Measurements from ENCODE around the gene APOBEC3F.
"Not testable (repeated sequence)": the region's sequence is repeated elsewhere in the genome, so short reads cannot be mapped to it uniquely, and the experiment has no call there.

APOBEC3F gene

GRCh38 chr22:39051844-39052495, 11.3 kb downstream of the APOBEC3F start:
- not testable (repeated sequence) for H3K36me3 ChIP-seq (ENCODE audit: control insufficient read depth in 2 of 2, insufficient read depth in 2 of 2, low read length in 2 of 2); H3K27ac ChIP-seq (ENCODE audit: low read length); H3K4me3 ChIP-seq (ENCODE audit: low read length in 2 of 2); H3K9me3 ChIP-seq (ENCODE audit: control insufficient read depth in 2 of 2, low read length in 2 of 2); H3K4me1 ChIP-seq (ENCODE audit: control insufficient read depth, insufficient read depth, low read length); H3K27me3 ChIP-seq (ENCODE audit: control insufficient read depth in 1 of 2, insufficient read depth in 2 of 2, low read length in 2 of 2); H3K9ac ChIP-seq (ENCODE audit: low read length in 2 of 2)

GRCh38 chr22:39055658-39056057, 15.0 kb downstream of the APOBEC3F start:
- Histone ChIP-seq H3K9me3 (ENCODE audit: control insufficient read depth in 2 of 2, low read length in 2 of 2) (no peaks in the 10 kb centered on the region), H3K4me3 (ENCODE audit: low read length in 2 of 2) (no peak overlapping the region), H3K4me1 (ENCODE audit: control insufficient read depth, insufficient read depth, low read length) (no peaks in the 10 kb centered on the region), H3K9ac (ENCODE audit: low read length in 2 of 2) (no peak overlapping the region), H3K36me3 (ENCODE audit: control insufficient read depth in 2 of 2, insufficient read depth in 2 of 2, low read length in 2 of 2) (no peaks in the 10 kb centered on the region), H3K27ac (ENCODE audit: low read length) (no peak overlapping the region), H3K27me3 (ENCODE audit: control insufficient read depth in 1 of 2, insufficient read depth in 2 of 2, low read length in 2 of 2) (no peaks in the 10 kb centered on the region)

- not testable (repeated sequence) for H3K9me3 ChIP-seq (ENCODE audit: control insufficient read depth in 2 of 2, low read length in 2 of 2); H3K27ac ChIP-seq (ENCODE audit: low read length); H3K9ac ChIP-seq (ENCODE audit: low read length in 2 of 2); H3K36me3 ChIP-seq (ENCODE audit: control insufficient read depth in 2 of 2, insufficient read depth in 2 of 2, low read length in 2 of 2); H3K27me3 ChIP-seq (ENCODE audit: control insufficient read depth in 1 of 2, insufficient read depth in 2 of 2, low read length in 2 of 2); H3K4me3 ChIP-seq (ENCODE audit: low read length in 2 of 2); H3K4me1 ChIP-seq (ENCODE audit: control insufficient read depth, insufficient read depth, low read length)
These were observed 20.6 kb downstream of the APOBEC3F start for GRCh38 chr22:39061290-39061689.

GRCh38 chr22:39061951-39062350, 21.3 kb downstream of the APOBEC3F start:
- H3K36me3 ChIP-seq (ENCODE audit: control insufficient read depth in 2 of 2, insufficient read depth in 2 of 2, low read length in 2 of 2); H3K9me3 ChIP-seq (ENCODE audit: control insufficient read depth in 2 of 2, low read length in 2 of 2); H3K27me3 ChIP-seq (ENCODE audit: control insufficient read depth in 1 of 2, insufficient read depth in 2 of 2, low read length in 2 of 2); H3K9ac ChIP-seq (ENCODE audit: low read length in 2 of 2); H3K4me3 ChIP-seq (ENCODE audit: low read length in 2 of 2); H3K27ac ChIP-seq (ENCODE audit: low read length); H3K4me1 ChIP-seq (ENCODE audit: control insufficient read depth, insufficient read depth, low read length): not testable (repeated sequence)

GRCh38 chr22:39063904-39064303, 23.2 kb downstream of the APOBEC3F start:
- not testable (repeated sequence) for H3K27me3 ChIP-seq (ENCODE audit: control insufficient read depth in 1 of 2, insufficient read depth in 2 of 2, low read length in 2 of 2); H3K27ac ChIP-seq (ENCODE audit: low read length); H3K9me3 ChIP-seq (ENCODE audit: control insufficient read depth in 2 of 2, low read length in 2 of 2); H3K36me3 ChIP-seq (ENCODE audit: control insufficient read depth in 2 of 2, insufficient read depth in 2 of 2, low read length in 2 of 2); H3K9ac ChIP-seq (ENCODE audit: low read length in 2 of 2); H3K4me1 ChIP-seq (ENCODE audit: control insufficient read depth, insufficient read depth, low read length); H3K4me3 ChIP-seq (ENCODE audit: low read length in 2 of 2)

GRCh38 chr22:39066442-39067276, 26.0 kb downstream of the APOBEC3F start:
- H3K4me1 ChIP-seq (ENCODE audit: control insufficient read depth, insufficient read depth, low read length); H3K9me3 ChIP-seq (ENCODE audit: control insufficient read depth in 2 of 2, low read length in 2 of 2); H3K27ac ChIP-seq (ENCODE audit: low read length); H3K9ac ChIP-seq (ENCODE audit: low read length in 2 of 2); H3K27me3 ChIP-seq (ENCODE audit: control insufficient read depth in 1 of 2, insufficient read depth in 2 of 2, low read length in 2 of 2); H3K36me3 ChIP-seq (ENCODE audit: control insufficient read depth in 2 of 2, insufficient read depth in 2 of 2, low read length in 2 of 2); H3K4me3 ChIP-seq (ENCODE audit: low read length in 2 of 2): not testable (repeated sequence)

- H3K9ac ChIP-seq (ENCODE audit: low read length in 2 of 2) = no peak overlapping the region
- no peaks in the 10 kb centered on the region for H3K4me1 ChIP-seq (ENCODE audit: control insufficient read depth, insufficient read depth, low read length)
- no peaks in the 10 kb centered on the region for H3K27me3 ChIP-seq (ENCODE audit: control insufficient read depth in 1 of 2, insufficient read depth in 2 of 2, low read length in 2 of 2)
- no peak overlapping the region for H3K27ac ChIP-seq (ENCODE audit: low read length)
- no peaks in the 10 kb centered on the region for H3K9me3 ChIP-seq (ENCODE audit: control insufficient read depth in 2 of 2, low read length in 2 of 2)
- no peak overlapping the region for H3K4me3 ChIP-seq (ENCODE audit: low read length in 2 of 2)
- H3K36me3 ChIP-seq (ENCODE audit: control insufficient read depth in 2 of 2, insufficient read depth in 2 of 2, low read length in 2 of 2) = no peaks in the 10 kb centered on the region
These were observed 27.5 kb downstream of the APOBEC3F start for GRCh38 chr22:39068033-39068785.

- Histone ChIP-seq H3K9ac (ENCODE audit: low read length in 2 of 2) (no peak overlapping the region), H3K36me3 (ENCODE audit: control insufficient read depth in 2 of 2, insufficient read depth in 2 of 2, low read length in 2 of 2) (no peaks in the 10 kb centered on the region), H3K4me3 (ENCODE audit: low read length in 2 of 2) (no peak overlapping the region), H3K4me1 (ENCODE audit: control insufficient read depth, insufficient read depth, low read length) (no peaks in the 10 kb centered on the region), H3K9me3 (ENCODE audit: control insufficient read depth in 2 of 2, low read length in 2 of 2) (no peaks in the 10 kb centered on the region), H3K27me3 (ENCODE audit: control insufficient read depth in 1 of 2, insufficient read depth in 2 of 2, low read length in 2 of 2) (no peaks in the 10 kb centered on the region), H3K27ac (ENCODE audit: low read length) (no peak overlapping the region)
These were observed 29.5 kb downstream of the APOBEC3F start for GRCh38 chr22:39070186-39070585.

- H3K36me3 ChIP-seq (ENCODE audit: control insufficient read depth in 2 of 2, insufficient read depth in 2 of 2, low read length in 2 of 2); H3K27ac ChIP-seq (ENCODE audit: low read length); H3K4me3 ChIP-seq (ENCODE audit: low read length in 2 of 2); H3K4me1 ChIP-seq (ENCODE audit: control insufficient read depth, insufficient read depth, low read length); H3K9ac ChIP-seq (ENCODE audit: low read length in 2 of 2); H3K27me3 ChIP-seq (ENCODE audit: control insufficient read depth in 1 of 2, insufficient read depth in 2 of 2, low read length in 2 of 2); H3K9me3 ChIP-seq (ENCODE audit: control insufficient read depth in 2 of 2, low read length in 2 of 2): not testable (repeated sequence)
These were observed 31.9 kb downstream of the APOBEC3F start for GRCh38 chr22:39072581-39072981.

GRCh38 chr22:39073981-39074380, 33.3 kb downstream of the APOBEC3F start:
- no peak overlapping the region for H3K9ac ChIP-seq (ENCODE audit: low read length in 2 of 2)
- H3K36me3 ChIP-seq (ENCODE audit: control insufficient read depth in 2 of 2, insufficient read depth in 2 of 2, low read length in 2 of 2) = no peaks in the 10 kb centered on the region
- H3K4me1 ChIP-seq (ENCODE audit: control insufficient read depth, insufficient read depth, low read length) = no peaks in the 10 kb centered on the region
- H3K9me3 ChIP-seq (ENCODE audit: control insufficient read depth in 2 of 2, low read length in 2 of 2) = no peaks in the 10 kb centered on the region
- H3K27ac ChIP-seq (ENCODE audit: low read length) = no peak overlapping the region
- H3K4me3 ChIP-seq (ENCODE audit: low read length in 2 of 2) = no peak overlapping the region
- H3K27me3 ChIP-seq (ENCODE audit: control insufficient read depth in 1 of 2, insufficient read depth in 2 of 2, low read length in 2 of 2) = no peaks in the 10 kb centered on the region

All from stomach smooth muscle (tissue), 2 donors.